Aorta (tissue), 5 donors: ENCODE results near the gene FBRSL1. TPM values are rescaled to one million over a fixed set of nuclear protein-coding genes. Genes with fewer than 3 reads are reported as not detected.

Experiments used
- ATAC-seq: fragments of 200-7000 bp; cut with Tn5 transposase; one replicate; pipeline ENCODE4 v1.9.1; 2022; ENCODE audit warnings: moderate library complexity; ENCODE audit not compliant: low FRiP score
- DNase-seq, 2 donors: peaks; one replicate each; pipeline ENCODE4 v3.0.0-alpha.2; 2020
- H3K27ac ChIP-seq, 2 donors: one replicate each; pipeline ENCODE4 v1.5.1; 2013; ENCODE audit warnings: low read length in 2 of 2, mild to moderate bottlenecking in 2 of 2, moderate library complexity in 2 of 2, control low read depth in 1 of 2, inconsistent platforms in 1 of 2, low read depth in 1 of 2
- H3K27me3 ChIP-seq, 2 donors: one replicate each; pipeline ENCODE4 v1.6.1; 2013; ENCODE audit warnings: control low read depth in 1 of 2, low read length in 1 of 2, mild to moderate bottlenecking in 1 of 2, moderate library complexity in 1 of 2; ENCODE audit not compliant: insufficient read depth in 2 of 2, control insufficient read depth in 1 of 2
- H3K36me3 ChIP-seq, 2 donors: one replicate each; pipeline ENCODE4 v1.6.1; 2013; ENCODE audit warnings: control low read depth in 1 of 2, low read length in 1 of 2, mild to moderate bottlenecking in 1 of 2; ENCODE audit not compliant: insufficient read depth in 2 of 2, control insufficient read depth in 1 of 2
- H3K4me1 ChIP-seq, 2 donors: one replicate each; pipeline ENCODE4 v1.6.1; 2013; ENCODE audit warnings: low read length in 2 of 2, control low read depth in 1 of 2, mild to moderate bottlenecking in 1 of 2, moderate library complexity in 1 of 2; ENCODE audit not compliant: insufficient read depth in 2 of 2, control insufficient read depth in 1 of 2
- H3K4me3 ChIP-seq, 2 donors: one replicate each; pipeline ENCODE4 v1.5.1; 2013; ENCODE audit warnings: low read length in 2 of 2, control low read depth in 1 of 2, mild to moderate bottlenecking in 1 of 2
- H3K9me3 ChIP-seq: one replicate; pipeline ENCODE4 v1.6.1; 2013; ENCODE audit warnings: mild to moderate bottlenecking, low read length; ENCODE audit not compliant: control insufficient read depth
- WGBS, 2 donors: extraction: QIAGEN DNeasy Blood & Tissue Kit; methylation state at CpG; one replicate each; pipeline ENCODE4 v1.1.7; 2013; 5-methylcytosine and 5-hydroxymethylcytosine counted together
- intact Hi-C, 2 donors: fragments of 100-400 bp; cut with DNase I; formaldehyde crosslinking; loops; one replicate each; pipeline versions ENCODE4 v1.14.2 to v1.15.0; 2022
- polyA plus RNA-seq, 2 donors: library from polyadenylated mRNA; stranded (reverse); fragments of 200-250 nt; gene quantifications; one replicate each; pipeline ENCODE4 v1.2.3, GENCODE V29; 2013
- total RNA-seq, 2 donors: library from RNA; stranded (reverse); fragmentation: NEBNext Ultra II Directional; extraction: Animal tissue kit (Norgen Biotek cat#: 25700); gene quantifications; one replicate each; pipeline ENCODE4 v1.2.1, GENCODE V29; 2021
- donor health status: healthy with polysubstance abuse.
- donor health status: Bipolar disorder and iron deficiency.
- donor health status: DM: no; HTN: no; CAD: no.
- donor health status: DM: no; HTN: no; CAD: no.
- donor health status: DM: yes; HTN: yes; CAD: no.

Gene FBRSL1
- total and polyA plus RNA-seq, 4 donors: 6.4 to 51.0 (median 37.0) TPM

DNA sequence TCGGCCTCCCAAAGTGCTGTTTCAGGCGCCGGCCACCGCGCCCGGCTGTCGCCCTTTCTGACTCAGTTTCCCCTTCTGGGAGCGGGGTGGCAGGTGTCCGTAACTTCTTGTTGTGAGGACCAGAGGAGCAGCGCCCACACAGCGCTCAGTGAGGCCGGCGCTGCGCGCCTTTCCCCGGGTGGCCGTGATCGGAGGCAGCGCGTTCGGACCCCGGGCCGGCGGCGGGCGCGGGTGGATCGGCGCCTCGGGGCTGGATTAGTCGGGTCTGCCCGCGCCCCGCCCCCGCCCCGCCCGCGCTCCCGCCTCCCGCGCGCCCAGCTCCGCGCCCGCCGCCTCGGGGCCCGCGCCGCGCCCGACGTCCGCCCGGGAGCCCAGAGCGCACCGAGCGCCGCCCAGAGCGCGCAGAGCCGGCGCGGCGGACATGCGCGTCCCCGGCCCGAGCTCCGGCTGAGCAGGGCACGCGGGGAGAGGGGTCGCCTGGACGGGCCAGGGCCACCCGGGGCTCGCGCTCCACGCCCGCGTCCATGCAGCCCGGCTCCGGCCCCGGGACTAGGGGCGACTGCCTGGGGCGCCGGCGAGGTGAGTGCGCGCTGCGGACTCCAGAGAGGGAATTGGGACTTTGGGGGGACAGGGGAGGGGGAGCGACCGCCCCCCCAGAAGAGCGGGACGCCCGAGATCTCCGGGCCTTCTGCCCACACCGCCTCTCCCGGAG, 69.9 kb downstream of the FBRSL1 start:
- Histone ChIP-seq H3K36me3 (no peaks in the 10 kb centered on the region), H3K27me3 (no peaks in the 10 kb centered on the region), H3K9me3 (no peaks in the 10 kb centered on the region), H3K27ac (no peak overlapping the region), H3K4me3 (peak overlapping the region; percentile 22 to 58), H3K4me1 (no peaks in the 10 kb centered on the region)
- DNase-seq: no peak
- peak; percentile 24 for ATAC-seq
- WGBS, 2 donors: 0 to 1% methylated on average over 59 to 98 of the region's 98 CpGs
- intact Hi-C loops: no loop called here

DNA sequence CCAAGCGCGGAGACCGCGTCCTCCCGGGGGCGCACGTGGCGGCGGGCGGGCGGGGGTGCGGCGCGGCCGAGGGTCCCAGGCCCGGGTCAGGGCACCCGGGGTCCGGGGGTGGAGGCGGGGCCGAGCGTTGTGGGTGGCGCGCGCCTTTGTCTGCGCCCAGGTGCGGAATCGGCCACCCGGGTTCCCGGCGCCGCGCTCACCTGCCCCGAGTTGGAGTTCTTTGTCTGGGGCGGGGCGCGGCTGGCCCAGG, 70.3 kb downstream of the FBRSL1 start:
- Histone ChIP-seq H3K4me3 (peak overlapping the region in 1 of 2 donors; percentile 58), H3K27ac (no peak overlapping the region), H3K27me3 (no peaks in the 10 kb centered on the region), H3K36me3 (no peaks in the 10 kb centered on the region), H3K9me3 (no peaks in the 10 kb centered on the region), H3K4me1 (no peaks in the 10 kb centered on the region)
- no peak for DNase-seq
- ATAC-seq: no peak
- 1 to 2% methylated on average over 20 to 36 of the region's 36 CpGs for WGBS, 2 donors
- intact Hi-C loops: no loop called here

DNA sequence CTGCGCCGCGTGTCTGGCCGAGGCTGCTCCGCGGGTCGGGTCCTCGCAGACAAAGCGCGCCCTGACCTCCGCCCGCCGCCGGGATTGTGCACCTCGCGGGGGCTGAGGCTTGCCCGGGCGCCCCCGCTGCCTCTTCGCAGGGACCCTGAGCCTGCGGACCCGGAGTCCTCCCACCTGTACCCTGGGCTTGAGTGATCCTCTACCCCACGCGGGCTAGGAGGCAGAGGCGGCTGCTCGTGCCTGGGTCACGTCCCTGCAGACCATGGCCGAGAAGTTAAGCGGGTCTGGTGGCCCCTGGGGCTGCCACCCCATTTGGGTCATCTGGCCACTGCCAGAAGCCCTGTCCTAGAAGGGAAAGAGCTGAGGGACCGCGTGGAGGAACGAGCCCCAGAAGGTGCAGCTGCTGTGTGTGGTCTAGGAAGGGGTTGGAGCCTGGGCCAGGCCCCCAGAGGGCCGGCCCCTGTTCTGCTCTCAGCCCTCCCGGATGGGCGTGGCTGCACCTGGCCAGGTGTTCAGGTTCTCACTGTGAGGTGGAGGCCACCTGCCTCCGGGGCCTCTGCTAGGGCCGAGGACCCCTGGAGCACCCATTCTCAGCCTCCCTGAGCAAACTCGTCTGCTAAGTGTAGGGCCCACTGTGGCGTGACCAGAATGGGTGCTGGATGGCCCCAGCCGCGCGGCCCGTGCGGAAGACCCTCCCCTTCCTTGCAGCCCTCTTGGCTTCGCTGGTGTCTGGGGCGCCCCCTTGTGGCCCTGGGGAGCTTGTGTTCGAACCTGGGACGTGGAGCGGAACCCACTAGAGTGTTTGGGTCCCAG, 70.9 kb downstream of the FBRSL1 start:
- DNase-seq (peak in 1 of 2 donors; percentile 88), ATAC-seq (peak; percentile 23)
- intact Hi-C loops: no loop called here
- Histone ChIP-seq H3K36me3 (no peaks in the 10 kb centered on the region), H3K27ac (no peak overlapping the region), H3K4me1 (no peaks in the 10 kb centered on the region), H3K9me3 (no peaks in the 10 kb centered on the region), H3K4me3 (no peak overlapping the region), H3K27me3 (no peaks in the 10 kb centered on the region)
- WGBS, 2 donors: 15 to 18% methylated on average over 31 to 49 of the region's 49 CpGs

Other genes starting within 250 kb of the FBRSL1 start
- gene GALNT9, start 160.6 kb upstream of the FBRSL1 start, total RNA-seq: under 1 TPM; 0.62 to 0.84 TPM
- not detected for gene GALNT9, start 160.6 kb upstream of the FBRSL1 start, polyA plus RNA-seq
- 1 to 10 TPM in 1 of 2 donors, not detected in 1; 1.2 TPM for gene LRCOL1, start 120.4 kb downstream of the FBRSL1 start, total RNA-seq
- under 1 TPM in 1 of 2 donors, not detected in 1; 0.59 TPM for gene LRCOL1, start 120.4 kb downstream of the FBRSL1 start, polyA plus RNA-seq
- gene P2RX2, start 128.6 kb downstream of the FBRSL1 start, total RNA-seq: under 1 TPM in 1 of 2 donors, not detected in 1; 0.27 TPM
- not detected for gene P2RX2, start 128.6 kb downstream of the FBRSL1 start, polyA plus RNA-seq
- gene POLE, start 197.2 kb downstream of the FBRSL1 start, total RNA-seq: 10 to 100 TPM; 33.0 to 46.8 TPM
- 10 to 100 TPM in 1 of 2 donors, 1 to 10 TPM in 1; 7.5 to 41.4 TPM for gene POLE, start 197.2 kb downstream of the FBRSL1 start, polyA plus RNA-seq
- gene PXMP2, start 197.4 kb downstream of the FBRSL1 start, total RNA-seq: 10 to 100 TPM; 13.0 to 16.3 TPM
- 10 to 100 TPM; 23.8 to 70.7 TPM for gene PXMP2, start 197.4 kb downstream of the FBRSL1 start, polyA plus RNA-seq
- gene PGAM5, start 220.7 kb downstream of the FBRSL1 start, total RNA-seq: 10 to 100 TPM; 12.9 to 17.3 TPM
- gene PGAM5, start 220.7 kb downstream of the FBRSL1 start, polyA plus RNA-seq: 1 to 10 TPM; 6.6 to 7.8 TPM